GM21360 (cell line): ENCODE results near the gene ARHGAP15.

ENCODE experiments used
- ATAC-seq: cut with Tn5 transposase; IDR thresholded peaks from one replicate; pipeline ENCODE4 v1.9.1; 2021; ENCODE audit warnings: mild to moderate bottlenecking, moderate library complexity; ENCODE audit not compliant: unreplicated experiment

The ARHGAP15 gene

DNA sequence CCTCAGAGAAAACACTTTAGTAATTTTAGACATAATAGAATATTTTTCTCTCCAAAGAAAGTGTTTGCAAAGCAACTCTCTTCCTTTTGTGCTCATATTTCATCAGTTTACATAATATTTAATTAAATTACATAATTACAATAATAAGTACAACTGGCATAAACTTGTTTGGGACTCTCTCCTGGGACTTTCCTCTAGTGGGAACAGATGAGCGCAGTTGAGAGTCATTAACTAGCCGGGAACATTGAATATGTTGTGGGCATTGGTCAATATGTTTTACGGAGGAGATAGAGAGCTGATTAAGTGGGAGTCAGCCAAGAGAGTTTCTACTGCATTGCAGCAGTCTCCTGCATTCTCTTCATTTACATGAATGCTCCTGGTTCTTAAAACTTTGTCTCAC is 607.7 kb downstream of the ARHGAP15 start:
- no peak for ATAC-seq

DNA sequence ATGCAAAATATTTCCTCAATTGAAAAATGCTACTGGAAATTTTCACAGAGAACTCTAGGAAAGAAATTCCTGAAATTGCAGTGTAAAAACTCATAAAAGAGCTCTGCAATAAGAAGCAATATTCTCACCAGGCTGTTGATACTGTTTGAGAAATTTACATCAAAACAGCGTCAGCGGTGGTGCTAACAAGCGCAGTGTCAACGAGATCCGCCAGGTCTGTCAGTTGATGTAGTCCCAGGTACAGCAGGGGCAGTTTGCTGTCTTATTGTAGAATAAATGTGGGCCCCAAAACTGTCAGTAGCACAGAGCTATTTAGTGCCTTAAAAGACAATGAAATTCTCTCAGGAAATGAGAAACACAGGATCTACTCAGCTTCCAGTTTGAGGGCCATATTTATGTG is 611.2 kb downstream of the ARHGAP15 start:
- no peak for ATAC-seq

DNA sequence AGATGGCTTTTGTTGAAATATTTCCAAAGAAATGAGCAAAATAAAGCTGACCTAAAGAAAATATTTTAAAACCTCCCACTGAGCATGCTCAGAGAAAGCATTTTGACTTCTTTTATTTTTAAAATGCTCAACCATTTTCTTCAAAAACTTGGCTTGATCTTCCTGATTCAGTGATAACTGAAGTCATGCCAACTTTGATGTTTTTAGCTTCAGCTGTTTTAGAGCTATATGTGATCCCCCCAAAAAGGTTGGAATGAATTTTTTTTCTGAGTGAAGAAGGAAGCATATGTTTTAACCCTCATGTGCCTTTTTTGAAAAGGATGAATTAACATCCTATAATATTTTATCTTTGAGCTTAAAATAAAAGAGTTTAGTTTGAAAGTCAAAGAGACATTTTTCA is 612.0 kb downstream of the ARHGAP15 start:
- no peak for ATAC-seq

DNA sequence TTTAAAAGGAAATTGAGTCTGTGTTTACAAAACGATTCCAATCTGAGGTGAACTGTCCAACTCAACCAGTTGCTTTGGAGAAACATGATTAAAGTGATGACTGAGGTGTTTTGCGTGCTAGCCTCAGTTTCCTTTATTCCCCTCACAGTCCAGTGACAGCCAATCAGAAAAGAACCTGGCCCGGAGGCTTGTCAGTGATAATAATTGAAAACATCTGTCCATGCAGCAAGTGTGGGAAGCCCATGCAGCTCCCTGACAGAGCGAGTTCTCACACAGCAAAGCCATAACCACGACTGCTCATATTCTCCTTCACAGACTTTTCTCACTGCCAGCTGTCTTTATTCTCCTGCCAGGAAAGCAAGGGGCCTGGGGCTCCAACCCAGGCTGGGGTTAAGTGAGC is 613.4 kb downstream of the ARHGAP15 start:
- no peak for ATAC-seq

DNA sequence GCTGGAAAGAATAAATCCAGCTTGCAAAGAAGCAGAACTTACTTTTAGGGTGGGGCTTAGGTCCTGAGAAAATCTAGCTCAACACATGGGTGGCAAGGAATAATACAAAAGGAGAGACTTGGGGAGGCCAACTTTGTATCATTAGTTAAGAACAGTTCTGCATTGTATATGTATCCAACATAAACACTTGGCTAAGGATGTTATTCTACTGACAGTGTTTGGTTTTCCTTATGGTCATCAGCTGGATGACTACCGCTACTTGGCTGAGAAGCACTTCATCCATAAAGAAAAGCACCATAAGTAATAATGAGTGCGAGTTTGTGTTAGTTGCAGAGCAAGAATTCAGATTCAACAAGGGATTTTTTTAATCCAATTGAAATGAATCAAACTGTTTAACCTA is 614.9 kb downstream of the ARHGAP15 start:
- ATAC-seq: no peak

DNA sequence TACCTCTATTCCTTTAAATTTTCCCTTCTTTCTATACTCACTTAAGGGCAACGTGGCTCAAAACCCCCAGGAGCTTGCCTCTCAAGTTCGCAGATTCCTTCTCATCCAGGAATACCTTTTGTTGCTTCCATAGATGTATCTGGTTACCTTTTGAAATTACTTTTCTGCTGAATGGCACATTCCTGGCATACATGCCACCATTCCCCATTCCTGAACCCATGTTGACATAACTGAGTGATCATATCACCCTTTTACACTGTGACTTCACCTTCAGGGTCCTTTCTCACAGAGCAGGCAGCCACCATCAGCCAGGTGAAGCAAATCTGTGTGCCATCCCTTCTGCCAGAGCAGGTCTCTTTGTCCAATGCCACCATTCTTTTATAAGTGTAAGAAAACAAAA is 615.8 kb downstream of the ARHGAP15 start:
- no peak for ATAC-seq

- ATAC-seq: no peak
These were observed 625.5 kb downstream of the ARHGAP15 start for GRCh38 chr2:143754742-143755141.

DNA sequence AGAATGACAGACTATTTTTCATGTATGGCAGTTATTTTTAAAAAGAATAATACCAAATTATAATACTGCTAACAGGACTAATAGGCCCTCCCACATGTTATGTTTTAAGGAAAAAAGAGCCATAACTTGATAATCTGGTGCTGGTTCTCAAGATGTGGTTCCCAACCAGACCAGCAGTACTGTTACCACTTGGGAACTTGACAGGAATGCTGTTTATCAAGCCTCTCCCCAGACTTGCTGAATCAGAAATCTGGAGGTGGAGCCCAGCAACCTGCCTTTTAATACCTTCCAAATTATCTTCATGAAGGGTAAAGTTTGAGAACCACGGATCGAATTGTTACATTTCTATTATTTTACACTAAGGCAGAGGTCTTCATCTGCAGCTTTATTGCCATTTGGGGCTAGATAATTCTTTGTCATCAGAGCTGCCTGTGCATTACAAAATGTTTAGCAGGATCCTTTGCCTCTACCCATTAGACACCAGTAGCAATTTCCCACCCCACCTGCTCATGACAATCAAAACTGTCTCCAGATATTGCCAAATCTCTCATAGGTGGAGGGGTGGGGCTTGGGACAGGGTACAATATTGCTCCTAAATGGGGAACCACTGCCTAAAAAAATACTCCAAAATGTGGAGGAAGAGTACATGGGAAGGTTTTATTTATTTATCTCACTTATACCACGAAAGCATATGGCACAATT is 629.6 kb downstream of the ARHGAP15 start:
- no peak for ATAC-seq

- ATAC-seq: no peak
These were observed 630.2 kb downstream of the ARHGAP15 start for GRCh38 chr2:143759455-143759854.

GRCh38 chr2:143762176-143762928 is 633.1 kb downstream of the ARHGAP15 start:
- ATAC-seq: no peak

DNA sequence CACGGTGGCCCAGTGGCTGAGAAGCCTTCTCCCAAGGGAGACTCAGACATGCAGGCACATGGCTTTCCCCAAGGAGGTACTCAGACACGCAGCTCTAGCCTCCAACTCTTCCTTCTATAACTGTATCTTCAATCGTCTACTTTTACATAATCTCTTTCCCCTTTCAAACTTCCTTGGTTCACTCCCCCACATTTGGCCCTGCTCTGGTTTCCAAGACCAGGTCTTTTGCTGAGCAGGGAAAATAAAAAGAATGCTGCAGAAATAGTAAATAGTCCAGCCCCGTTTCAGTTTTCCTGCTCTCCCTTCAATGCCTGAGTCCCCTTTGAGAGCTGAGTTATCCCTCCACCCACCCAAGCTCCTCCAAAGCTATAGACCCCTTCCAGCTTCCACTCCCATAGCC is 635.0 kb downstream of the ARHGAP15 start:
- ATAC-seq: no peak

DNA sequence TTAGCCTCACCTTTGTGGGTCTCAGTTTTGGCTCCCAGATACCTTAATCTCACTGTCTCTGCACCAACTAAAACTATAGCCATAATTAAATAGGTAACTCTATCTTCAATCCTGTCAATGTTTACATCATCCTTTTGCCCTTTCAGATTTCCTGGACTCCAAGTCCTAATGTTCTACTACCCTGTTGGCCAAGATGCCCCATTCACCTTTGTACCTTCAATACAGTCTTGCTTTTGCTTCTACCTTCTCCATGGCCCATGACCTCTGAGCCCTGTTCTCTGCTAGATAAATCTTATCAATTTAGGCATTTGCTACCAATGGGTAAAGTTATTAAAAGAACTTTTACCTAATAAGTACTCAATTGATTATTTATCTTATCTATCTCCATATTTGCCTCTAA is 635.5 kb downstream of the ARHGAP15 start:
- ATAC-seq: no peak

- ATAC-seq: no peak
These were observed 639.8 kb downstream of the ARHGAP15 start for GRCh38 chr2:143768991-143769390.

DNA sequence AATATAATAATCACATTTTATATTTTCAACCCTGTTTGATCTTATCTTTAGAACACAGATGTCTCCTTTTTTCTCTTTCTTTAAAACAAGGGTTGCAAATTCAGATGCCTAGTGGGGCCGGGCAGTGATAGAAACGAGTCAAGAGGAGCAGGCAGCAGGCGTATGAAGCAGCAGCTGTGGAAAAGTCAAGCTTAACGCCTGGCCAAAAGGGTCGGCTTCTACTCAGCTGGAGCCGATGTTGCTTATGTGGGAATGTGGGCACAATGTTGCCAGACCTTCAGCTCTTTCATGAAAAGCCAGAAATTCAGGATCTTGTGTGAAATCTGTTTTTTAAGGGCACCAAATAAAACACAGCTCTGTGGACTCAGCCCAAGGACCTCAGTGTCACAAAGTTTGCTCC is 642.7 kb downstream of the ARHGAP15 start:
- ATAC-seq: no peak

DNA sequence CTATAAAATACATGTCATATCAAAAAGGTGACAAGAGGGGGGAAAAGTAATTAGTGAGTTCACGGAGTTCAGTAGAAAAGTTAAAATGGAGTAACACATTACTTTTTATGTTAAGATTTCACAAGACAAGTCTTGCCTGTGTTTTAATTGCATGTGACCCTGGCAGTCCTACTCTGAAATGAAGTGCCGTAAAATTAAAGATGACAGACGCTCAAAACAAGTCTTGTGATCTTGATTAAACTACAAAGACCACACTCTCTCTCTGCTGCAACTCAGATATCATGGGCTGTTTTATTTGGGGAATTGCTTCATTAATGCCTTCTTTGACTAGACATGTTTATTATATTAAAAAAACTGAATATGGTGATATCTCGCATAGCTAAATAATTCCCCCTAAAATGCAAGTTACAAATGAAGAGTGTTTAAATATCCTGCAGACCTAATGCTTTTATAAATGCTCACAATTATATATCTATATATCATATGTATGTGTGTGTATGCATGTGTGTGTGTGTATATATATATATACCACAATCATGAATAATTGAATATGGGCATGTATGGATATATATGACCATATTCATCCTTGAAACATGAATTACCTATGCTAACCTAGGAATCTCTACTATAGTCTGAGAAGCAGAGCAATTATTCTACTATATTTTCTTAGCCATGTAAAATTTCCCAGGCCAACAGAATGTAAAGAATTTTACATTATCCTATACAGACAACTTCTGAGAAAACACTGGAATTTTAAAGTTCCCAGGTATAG is 647.5 kb downstream of the ARHGAP15 start:
- no peak for ATAC-seq

GRCh38 chr2:143779021-143779420 is 649.8 kb downstream of the ARHGAP15 start:
- no peak for ATAC-seq

GRCh38 chr2:143786026-143786765 is 657.0 kb downstream of the ARHGAP15 start:
- ATAC-seq: no peak

DNA sequence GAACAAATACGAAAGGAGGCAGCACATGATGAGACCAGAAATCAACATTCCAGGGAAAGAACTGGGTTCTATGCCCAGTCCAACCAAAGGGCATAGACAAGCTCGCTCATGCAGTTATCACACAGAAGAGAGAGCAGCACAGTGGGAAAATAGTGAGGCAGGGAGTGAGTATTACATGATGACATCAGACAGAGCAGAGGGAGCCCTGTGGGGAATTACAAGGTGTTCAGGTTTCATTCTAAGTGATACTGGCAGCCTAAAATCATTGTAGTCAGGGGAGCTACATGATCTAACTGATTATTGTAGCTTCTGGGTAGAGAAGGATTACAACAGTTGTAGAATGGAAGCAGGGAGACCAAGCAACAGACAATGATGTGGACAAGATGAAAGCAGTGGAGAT is 658.5 kb downstream of the ARHGAP15 start:
- no peak for ATAC-seq

- ATAC-seq: no peak
These were observed 663.4 kb downstream of the ARHGAP15 start for GRCh38 chr2:143792602-143793001.

- ATAC-seq: no peak
These were observed 664.2 kb downstream of the ARHGAP15 start for GRCh38 chr2:143793381-143793780.

DNA sequence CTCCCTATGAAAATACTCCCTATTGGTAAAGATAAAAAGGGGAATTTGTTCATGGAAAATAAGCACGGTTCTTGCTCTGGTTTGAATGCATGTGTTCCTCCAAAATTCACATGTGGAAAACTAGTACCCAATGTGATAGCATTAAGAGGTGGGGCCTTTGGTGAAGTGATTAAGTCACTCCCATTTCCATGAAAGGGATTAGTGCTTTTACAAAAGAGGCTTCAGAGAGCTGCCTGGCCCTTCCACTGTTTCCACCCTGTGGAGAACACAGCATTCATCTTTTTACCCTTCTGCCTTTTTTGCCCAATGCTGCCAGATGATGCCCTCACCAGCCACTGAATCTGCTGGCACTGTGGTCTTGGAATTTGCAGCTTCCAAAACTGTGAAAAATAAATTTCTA is 666.8 kb downstream of the ARHGAP15 start:
- no peak for ATAC-seq
